Mesenchymal stem cell (in vitro differentiated cells and primary cell): ENCODE data around the gene KCNIP4.

Source experiments
- DNase-seq: peaks from one replicate; pipeline ENCODE4 v3.0.0-alpha.2; 2013
- H2AFZ ChIP-seq: one replicate; pipeline ENCODE4 v1.6.1; 2013; ENCODE audit warnings: low read depth, mild to moderate bottlenecking, control low read depth, inconsistent platforms, low read length, moderate library complexity
- H2AK5ac ChIP-seq: 2 replicates; pipeline ENCODE4 v1.6.1; 2013; ENCODE audit warnings: low read length, moderate library complexity, mild to moderate bottlenecking, inconsistent platforms; ENCODE audit not compliant: severe bottlenecking
- H2BK120ac ChIP-seq: one replicate; pipeline ENCODE4 v1.6.1; 2013; ENCODE audit warnings: low read depth, mild to moderate bottlenecking, inconsistent platforms, low read length, moderate library complexity
- H2BK12ac ChIP-seq, 2 experiments: one replicate each; pipeline ENCODE4 v1.6.1; 2013; ENCODE audit warnings: inconsistent platforms in 2 of 2, low read length in 2 of 2, mild to moderate bottlenecking in 2 of 2, moderate library complexity in 2 of 2, control low read depth in 1 of 2
- H2BK15ac ChIP-seq: one replicate; pipeline ENCODE4 v1.6.1; 2013; ENCODE audit warnings: mild to moderate bottlenecking, low read depth, inconsistent platforms; ENCODE audit not compliant: poor library complexity, severe bottlenecking
- H2BK5ac ChIP-seq: 2 replicates; pipeline ENCODE4 v1.6.1; 2013; ENCODE audit warnings: low read depth, mild to moderate bottlenecking, low read length, control low read depth, inconsistent platforms; ENCODE audit not compliant: poor library complexity, severe bottlenecking
- H3K14ac ChIP-seq, 2 experiments: one replicate each; pipeline ENCODE4 v1.6.1; 2013; ENCODE audit warnings: inconsistent platforms in 2 of 2, low read length in 2 of 2, control low read depth in 1 of 2, mild to moderate bottlenecking in 1 of 2, moderate library complexity in 1 of 2
- H3K18ac ChIP-seq, 2 experiments: one replicate each; pipeline ENCODE4 v1.6.1; 2013; ENCODE audit warnings: inconsistent platforms in 2 of 2, low read length in 2 of 2, control low read depth in 1 of 2, low read depth in 1 of 2, mild to moderate bottlenecking in 1 of 2
- H3K23ac ChIP-seq, 2 experiments: one replicate each; pipeline ENCODE4 v1.6.1; 2013; ENCODE audit warnings: inconsistent platforms in 2 of 2, low read length in 2 of 2, mild to moderate bottlenecking in 2 of 2, moderate library complexity in 2 of 2, control low read depth in 1 of 2
- H3K27ac ChIP-seq: 2 replicates; pipeline ENCODE4 v1.5.1; 2013; ENCODE audit warnings: mild to moderate bottlenecking, moderate library complexity, low read length, control low read depth, inconsistent platforms; ENCODE audit not compliant: poor library complexity, severe bottlenecking
- H3K27me3 ChIP-seq, 2 experiments: 2 replicates each; pipeline versions ENCODE4 v1.6.1 to v1.7.0; 2013; ENCODE audit warnings: low read length in 2 of 2, mild to moderate bottlenecking in 2 of 2, moderate library complexity in 2 of 2, control low read depth in 1 of 2, inconsistent platforms in 1 of 2; ENCODE audit not compliant: control insufficient read depth in 1 of 2, insufficient read depth in 1 of 2
- H3K36me3 ChIP-seq, 2 experiments: 2 replicates each; pipeline versions ENCODE4 v1.6.1 to v1.7.0; 2013; ENCODE audit warnings: low read length in 2 of 2, control low read depth in 1 of 2, inconsistent platforms in 1 of 2, low read depth in 1 of 2, mild to moderate bottlenecking in 1 of 2; ENCODE audit not compliant: insufficient read depth in 2 of 2, control insufficient read depth in 1 of 2
- H3K4ac ChIP-seq, 2 experiments: one replicate each; pipeline ENCODE4 v1.6.1; 2013; ENCODE audit warnings: inconsistent platforms in 2 of 2, low read length in 2 of 2, mild to moderate bottlenecking in 2 of 2, moderate library complexity in 2 of 2, control low read depth in 1 of 2, low read depth in 1 of 2
- H3K4me1 ChIP-seq: 2 replicates; pipeline ENCODE4 v1.6.1; 2013; ENCODE audit warnings: low read depth, low read length, control low read depth; ENCODE audit not compliant: control insufficient read depth, insufficient read depth
- H3K4me2 ChIP-seq: 2 replicates; pipeline ENCODE4 v1.6.1; 2013; ENCODE audit warnings: low read length, mild to moderate bottlenecking, inconsistent platforms; ENCODE audit not compliant: poor library complexity, severe bottlenecking
- H3K4me3 ChIP-seq, 2 experiments: 2 replicates each; pipeline versions ENCODE4 v1.5.1 to v1.7.0; 2013; ENCODE audit warnings: low read length in 2 of 2, mild to moderate bottlenecking in 2 of 2, control low read depth in 1 of 2, low read depth in 1 of 2; ENCODE audit not compliant: insufficient read depth in 1 of 2
- H3K79me1 ChIP-seq: replicated peaks from 2 replicates; pipeline ENCODE4 v1.6.1; 2013; ENCODE audit warnings: mild to moderate bottlenecking, control low read depth, low read length, inconsistent platforms; ENCODE audit not compliant: poor library complexity, severe bottlenecking
- H3K9ac ChIP-seq: 2 replicates; pipeline ENCODE4 v1.7.0; 2013; ENCODE audit warnings: mild to moderate bottlenecking, low read length, moderate library complexity
- H3K9me3 ChIP-seq: 2 replicates; pipeline ENCODE4 v1.7.0; 2013; ENCODE audit warnings: mild to moderate bottlenecking, low read length; ENCODE audit not compliant: control insufficient read depth
- H4K8ac ChIP-seq: one replicate; pipeline ENCODE4 v1.6.1; 2013; ENCODE audit warnings: inconsistent platforms, mild to moderate bottlenecking, low read length, moderate library complexity
- H4K91ac ChIP-seq: one replicate; pipeline ENCODE4 v1.6.1; 2013; ENCODE audit warnings: mild to moderate bottlenecking, low read length, inconsistent platforms
- WGBS: methylation state at CpG from one replicate; pipeline ENCODE4 v1.1.7; 2013; ENCODE audit warnings: mixed read lengths; 5-methylcytosine and 5-hydroxymethylcytosine counted together

Gene KCNIP4

GRCh38 chr4:21531048-21531447 is 417.5 kb downstream of the KCNIP4 start:
- no peak overlapping the region for H3K27ac ChIP-seq
- H3K4me1 ChIP-seq, result no peaks in the 10 kb centered on the region
- H2BK12ac ChIP-seq, result no peak overlapping the region
- no peak overlapping the region for H3K18ac ChIP-seq
- H3K79me1 ChIP-seq, result no peaks in the 10 kb centered on the region
- H3K27me3 ChIP-seq, result no peaks in the 10 kb centered on the region
- no peak overlapping the region for H2BK15ac ChIP-seq
- no peak overlapping the region for H3K4ac ChIP-seq
- H2AFZ ChIP-seq, result no peak overlapping the region
- H3K9me3 ChIP-seq, result no peaks in the 10 kb centered on the region
- H2BK5ac ChIP-seq, result no peak overlapping the region
- H3K14ac ChIP-seq, result no peak overlapping the region
- no peak overlapping the region for H4K91ac ChIP-seq
- no peak for DNase-seq
- H3K4me3 ChIP-seq, result no peak overlapping the region
- H2AK5ac ChIP-seq, result no peak overlapping the region
- H2BK120ac ChIP-seq, result no peak overlapping the region
- H4K8ac ChIP-seq, result no peak overlapping the region
- H3K9ac ChIP-seq, result no peak overlapping the region
- no peaks in the 10 kb centered on the region for H3K36me3 ChIP-seq
- H3K4me2 ChIP-seq, result no peak overlapping the region
- H3K23ac ChIP-seq, result no peak overlapping the region

DNA sequence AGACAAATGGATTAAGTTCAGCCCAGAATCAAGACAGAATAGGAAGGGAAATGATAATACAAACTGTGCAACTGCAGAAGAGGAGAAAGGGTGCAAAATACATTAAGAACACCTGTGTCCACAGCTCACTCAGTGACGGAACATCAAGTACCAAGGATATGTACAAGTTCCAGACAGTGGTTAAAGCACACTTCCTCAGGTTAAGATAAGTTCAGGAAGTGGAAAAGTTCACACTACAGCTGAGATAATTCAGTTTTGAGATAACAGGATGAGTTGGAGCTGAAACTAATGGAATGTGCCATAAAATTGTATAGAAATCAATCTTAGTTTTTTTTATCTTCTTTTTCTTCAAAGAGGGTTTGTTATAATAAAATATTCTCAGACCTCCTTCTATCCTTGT is 419.4 kb downstream of the KCNIP4 start:
- Histone ChIP-seq H3K27ac (no peak overlapping the region), H2AK5ac (no peak overlapping the region), H3K79me1 (no peaks in the 10 kb centered on the region), H3K36me3 (no peaks in the 10 kb centered on the region), H3K4me3 (no peak overlapping the region), H2BK120ac (no peak overlapping the region), H3K27me3 (no peaks in the 10 kb centered on the region), H3K4me1 (no peaks in the 10 kb centered on the region), H2BK12ac (no peak overlapping the region), H4K8ac (no peak overlapping the region), H3K9me3 (no peaks in the 10 kb centered on the region), H3K4me2 (no peak overlapping the region), H3K18ac (no peak overlapping the region), H3K9ac (no peak overlapping the region), H3K23ac (no peak overlapping the region), H2AFZ (no peak overlapping the region), H4K91ac (no peak overlapping the region), H2BK5ac (no peak overlapping the region), H3K14ac (no peak overlapping the region), H3K4ac (no peak overlapping the region), H2BK15ac (no peak overlapping the region)
- DNase-seq, result no peak
- WGBS, result 70% methylated on average over 1 of the region's 1 CpG

GRCh38 chr4:21522296-21522695 is 426.3 kb downstream of the KCNIP4 start:
- no peaks in the 10 kb centered on the region for H3K27me3 ChIP-seq
- H3K4me2 ChIP-seq, result no peak overlapping the region
- H3K14ac ChIP-seq, result no peak overlapping the region
- no peak overlapping the region for H4K8ac ChIP-seq
- H2BK12ac ChIP-seq, result no peak overlapping the region
- H2BK15ac ChIP-seq, result no peak overlapping the region
- DNase-seq, result no peak
- H2AFZ ChIP-seq, result no peak overlapping the region
- H3K4me1 ChIP-seq, result no peaks in the 10 kb centered on the region
- 75% methylated on average over 3 of the region's 3 CpGs for WGBS
- no peak overlapping the region for H3K27ac ChIP-seq
- H3K4me3 ChIP-seq, result no peak overlapping the region
- no peak overlapping the region for H4K91ac ChIP-seq
- no peak overlapping the region for H2BK120ac ChIP-seq
- no peaks in the 10 kb centered on the region for H3K36me3 ChIP-seq
- no peak overlapping the region for H2BK5ac ChIP-seq
- no peak overlapping the region for H3K18ac ChIP-seq
- no peak overlapping the region for H2AK5ac ChIP-seq
- H3K23ac ChIP-seq, result no peak overlapping the region
- no peaks in the 10 kb centered on the region for H3K79me1 ChIP-seq
- no peak overlapping the region for H3K9ac ChIP-seq
- H3K9me3 ChIP-seq, result no peaks in the 10 kb centered on the region
- no peak overlapping the region for H3K4ac ChIP-seq

DNA sequence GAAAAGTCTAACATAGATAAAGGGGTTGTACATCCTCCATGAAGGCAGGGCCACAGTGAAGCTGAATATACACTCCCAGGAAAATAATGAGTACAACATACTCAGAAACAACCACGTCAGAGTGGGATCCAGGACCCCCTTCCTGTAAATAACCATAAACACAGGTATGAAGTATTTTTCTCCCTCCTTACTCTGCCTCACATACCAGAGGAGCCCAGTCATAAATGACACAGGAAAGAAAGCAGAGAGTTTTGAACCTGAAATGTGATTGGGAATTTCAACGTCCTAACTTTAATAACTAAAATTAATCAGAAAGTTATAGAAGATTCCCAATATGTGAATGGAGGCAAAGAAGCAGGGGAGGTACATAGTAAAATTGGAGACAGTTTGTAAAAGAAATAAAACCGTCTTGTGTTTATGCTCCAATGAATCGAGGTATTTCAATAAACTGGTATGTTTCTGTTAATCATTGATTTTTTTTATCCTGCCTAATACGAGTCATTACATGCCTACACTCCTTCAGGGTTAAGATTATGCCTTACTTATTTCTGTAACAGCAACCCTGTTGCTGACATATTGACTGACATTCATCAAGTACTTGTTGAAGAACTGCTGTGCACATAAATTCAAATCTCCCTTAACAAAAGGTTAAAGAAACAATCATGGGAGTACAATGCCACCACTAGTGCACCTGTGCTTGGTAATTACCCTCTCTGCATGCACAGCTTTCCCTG is 431.3 kb downstream of the KCNIP4 start:
- no peak overlapping the region for H4K91ac ChIP-seq
- WGBS, result 66% methylated on average over 3 of the region's 5 CpGs

More for the DNA sequence above, 431.3 kb downstream of the KCNIP4 start:
- Histone ChIP-seq H3K9ac (no peak overlapping the region), H2BK12ac (no peak overlapping the region), H2BK5ac (no peak overlapping the region), H3K27ac (no peak overlapping the region), H2AK5ac (no peak overlapping the region), H2BK15ac (no peak overlapping the region), H3K79me1 (no peaks in the 10 kb centered on the region), H3K36me3 (no peaks in the 10 kb centered on the region), H3K4ac (no peak overlapping the region), H3K14ac (no peak overlapping the region), H3K4me1 (no peaks in the 10 kb centered on the region), H3K18ac (no peak overlapping the region), H3K4me3 (no peak overlapping the region), H3K4me2 (no peak overlapping the region), H3K9me3 (no peaks in the 10 kb centered on the region), H2AFZ (no peak overlapping the region), H2BK120ac (no peak overlapping the region), H4K8ac (no peak overlapping the region), H3K27me3 (peaks cover 0 to 7% of the 10 kb centered on the region in 2 experiments), H3K23ac (no peak overlapping the region)
- DNase-seq, result no peak
